ENCODE data around the gene KRTAP5-4. TPM values are rescaled to one million over a fixed set of nuclear protein-coding genes. Genes with fewer than 3 reads are reported as not detected.
"Not testable (repeated sequence)": the region's sequence is repeated elsewhere in the genome, so short reads cannot be mapped to it uniquely, and the experiment has no call there.

The KRTAP5-4 gene, protein sequence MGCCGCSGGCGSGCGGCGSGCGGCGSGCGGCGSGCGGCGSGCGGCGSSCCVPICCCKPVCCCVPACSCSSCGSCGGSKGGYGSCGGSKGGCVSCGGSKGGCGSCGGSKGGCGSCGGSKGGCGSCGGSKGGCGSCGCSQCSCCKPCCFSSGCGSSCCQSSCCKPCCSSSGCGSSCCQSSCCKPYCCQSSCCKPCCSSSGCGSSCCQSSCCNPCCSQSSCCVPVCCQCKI
- total RNA-seq: not detected

DNA sequence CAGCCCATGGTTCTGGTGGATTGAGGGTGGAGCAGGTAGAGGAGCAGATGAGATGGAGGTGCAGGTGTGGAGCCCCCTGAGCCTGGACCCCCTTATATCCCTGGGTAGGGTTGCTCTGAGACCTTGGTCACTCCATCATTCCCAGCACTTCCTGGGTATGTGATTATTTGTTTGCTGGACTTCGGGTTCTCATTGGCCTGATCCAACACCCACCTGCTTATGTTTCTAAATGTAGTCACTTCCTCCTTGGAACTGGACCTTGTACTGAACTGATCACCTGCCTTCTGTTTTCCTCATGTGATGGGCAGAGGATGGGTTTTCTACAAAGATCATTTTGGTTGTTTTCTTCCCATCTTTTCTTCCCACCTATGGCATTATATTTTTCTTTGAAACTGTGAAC, at the start of gene KRTAP5-4:
KRTAP5-4 (minus strand) TSS at position 53 of the 400 bp plus-strand sequence; CDS start at position 8, 45 bp downstream.
- H3K27ac Mint-ChIP-seq: no peak within 1 kb of the TSS
- H3K9me3 Mint-ChIP-seq: no peaks in the 10 kb centered on the region
- no peak for DNase-seq
- H3K27me3 Mint-ChIP-seq: peaks cover 29% of the 10 kb centered on the region
- H3K4me3 Mint-ChIP-seq: no peak within 1 kb of the TSS
- H3K36me3 Mint-ChIP-seq: no peaks in the 10 kb centered on the region
- H3K4me1 Mint-ChIP-seq: peaks cover 7% of the 10 kb centered on the region

DNA sequence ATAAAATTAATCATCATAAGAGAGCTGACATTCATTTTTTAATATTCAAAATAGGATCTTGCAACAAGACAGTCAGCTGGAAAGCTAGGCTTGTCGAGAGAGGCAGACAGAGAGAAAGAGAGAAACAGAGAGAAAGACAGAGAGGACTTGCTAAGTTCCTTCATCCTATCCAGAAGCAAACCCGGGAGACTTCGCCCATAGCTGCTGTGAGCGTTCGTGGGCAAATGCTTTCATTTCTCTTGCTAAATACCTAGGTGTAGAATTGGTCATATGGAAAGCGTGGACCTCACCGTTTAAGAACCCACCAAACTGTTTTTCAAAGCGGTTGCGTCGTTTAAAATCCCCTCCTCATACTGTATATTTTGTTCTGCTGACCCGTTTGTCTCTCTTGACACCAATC, 49.7 kb upstream of the KRTAP5-4 start:
- H3K4me3 Mint-ChIP-seq: no peak overlapping the region
- no peaks in the 10 kb centered on the region for H3K36me3 Mint-ChIP-seq
- no peak overlapping the region for H3K27ac Mint-ChIP-seq
- H3K27me3 Mint-ChIP-seq: peaks cover 53% of the 10 kb centered on the region
- peaks cover 11% of the 10 kb centered on the region for H3K4me1 Mint-ChIP-seq
- no peak for DNase-seq
- no peaks in the 10 kb centered on the region for H3K9me3 Mint-ChIP-seq

DNA sequence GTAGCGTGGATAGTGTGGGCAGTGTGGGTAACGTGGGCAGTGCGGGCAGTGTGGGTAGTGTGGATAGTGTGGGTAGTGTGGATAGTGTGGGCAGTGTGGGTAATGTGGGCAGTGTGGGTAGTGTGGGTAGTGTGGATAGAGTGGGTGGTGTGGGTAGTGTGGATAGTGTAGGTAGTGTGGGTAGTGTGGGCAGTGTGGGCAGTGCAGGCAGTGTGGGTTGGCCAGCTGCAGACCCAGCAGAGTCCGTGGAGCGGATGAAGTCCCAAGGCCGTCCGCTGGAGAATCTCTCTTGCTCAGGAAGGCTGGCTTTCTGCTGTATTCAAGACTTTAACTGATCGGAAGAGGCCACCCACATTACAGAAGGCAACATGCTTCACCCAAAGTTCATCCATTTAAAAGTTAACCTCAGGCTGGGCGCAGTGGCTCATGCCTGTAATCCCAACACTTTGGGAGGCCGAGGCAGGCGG, 49.0 kb upstream of the KRTAP5-4 start:
- H3K9me3 Mint-ChIP-seq: no peaks in the 10 kb centered on the region
- no peak for DNase-seq
- no peaks in the 10 kb centered on the region for H3K36me3 Mint-ChIP-seq
- H3K4me3 Mint-ChIP-seq: no peak overlapping the region
- H3K27me3 Mint-ChIP-seq: peaks cover 49% of the 10 kb centered on the region
- H3K4me1 Mint-ChIP-seq: peaks cover 11% of the 10 kb centered on the region
- H3K27ac Mint-ChIP-seq: no peak overlapping the region

DNA sequence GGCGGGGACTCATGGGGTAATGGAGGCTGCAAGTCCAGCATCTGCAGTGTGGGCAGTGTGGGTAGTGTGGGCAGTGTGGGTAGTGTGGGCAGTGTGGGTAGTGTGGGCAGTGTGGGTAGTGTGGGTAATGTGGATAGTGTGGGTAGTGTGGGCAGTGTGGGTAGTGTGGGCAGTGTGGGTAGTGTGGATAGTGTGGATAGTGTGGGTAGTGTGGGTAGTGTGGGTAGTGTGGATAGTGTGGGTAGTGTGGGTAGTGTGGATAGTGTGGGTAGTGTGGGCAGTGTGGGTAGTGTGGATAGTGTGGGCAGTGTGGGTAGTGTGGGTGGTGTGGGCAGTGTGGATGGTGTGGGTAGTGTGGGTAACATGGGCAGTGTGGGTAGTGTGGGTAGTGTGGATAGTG, 48.5 kb upstream of the KRTAP5-4 start:
- DNase-seq, H3K4me3 Mint-ChIP-seq, H3K9me3 Mint-ChIP-seq, H3K36me3 Mint-ChIP-seq: not testable (repeated sequence)
- Mint-ChIP-seq H3K27me3 (peaks cover 45% of the 10 kb centered on the region), H3K27ac (peak overlapping the region; percentile 9), H3K4me1 (peaks cover 11% of the 10 kb centered on the region)

DNA sequence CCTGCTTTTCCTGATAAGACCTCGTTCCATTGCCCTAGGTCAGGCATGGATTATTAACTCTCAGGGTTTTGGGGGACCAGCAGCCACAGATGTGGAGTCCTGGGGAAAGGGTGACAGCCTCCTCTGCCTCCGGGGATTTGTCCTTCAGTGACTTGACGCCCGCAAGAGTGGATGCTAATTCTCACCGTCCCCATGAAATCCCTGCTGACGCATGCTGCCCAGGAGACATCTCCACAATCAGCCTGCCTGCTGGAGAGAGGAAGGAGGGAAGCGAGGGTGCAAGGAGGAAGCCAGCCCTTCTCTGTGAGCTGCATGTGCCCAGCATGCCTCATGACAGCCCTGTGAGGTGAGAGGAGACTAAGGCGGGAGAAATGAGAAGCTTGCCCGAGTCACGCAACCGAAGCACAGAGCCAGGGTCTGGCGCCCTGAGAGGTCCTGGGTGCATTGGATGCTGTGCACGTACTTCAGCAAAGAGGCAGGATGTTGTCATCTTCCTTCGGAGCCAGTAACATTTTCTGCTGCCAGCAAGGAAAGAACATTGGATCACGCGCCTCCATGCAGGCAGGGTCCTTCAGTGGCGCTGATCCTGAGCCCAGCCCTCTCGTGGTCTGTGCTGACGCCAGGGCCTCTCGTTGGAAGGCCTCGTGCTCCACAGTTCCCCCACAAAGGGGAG, 47.7 kb upstream of the KRTAP5-4 start:
- peaks cover 39% of the 10 kb centered on the region for H3K27me3 Mint-ChIP-seq
- peaks cover 11% of the 10 kb centered on the region for H3K4me1 Mint-ChIP-seq
- no peak overlapping the region for H3K4me3 Mint-ChIP-seq
- no peaks in the 10 kb centered on the region for H3K36me3 Mint-ChIP-seq
- H3K9me3 Mint-ChIP-seq: no peaks in the 10 kb centered on the region
- no peak for DNase-seq
- H3K27ac Mint-ChIP-seq: peak overlapping the region; percentile 9

DNA sequence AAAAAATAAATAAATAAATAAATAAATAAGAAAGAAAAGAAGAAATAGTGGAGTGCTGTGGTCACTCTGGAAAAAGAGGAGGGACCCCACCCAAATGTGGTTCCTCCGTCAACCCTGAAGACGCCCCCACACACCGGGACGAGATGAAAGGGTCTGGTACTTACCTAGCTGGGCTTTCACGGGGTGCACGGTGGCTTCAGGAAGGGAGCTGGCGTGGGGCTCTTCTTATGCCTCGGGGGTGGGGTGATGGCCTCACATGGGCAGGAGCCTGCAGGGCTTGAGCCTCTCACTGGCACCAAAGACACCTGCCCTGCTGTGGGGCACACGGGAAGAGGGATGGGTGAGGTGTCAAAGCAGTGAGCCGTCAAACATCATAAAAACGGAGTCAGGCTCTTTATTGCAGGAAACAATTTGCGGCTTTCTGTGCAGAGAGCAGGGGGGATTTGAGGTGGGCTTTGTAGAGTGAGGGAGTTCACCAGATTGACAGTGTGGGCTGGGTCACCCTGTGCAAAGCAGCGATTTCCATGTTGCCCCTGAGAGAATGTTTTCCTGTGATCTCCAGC, 47.1 kb upstream of the KRTAP5-4 start:
- Mint-ChIP-seq H3K4me3 (no peak overlapping the region), H3K27ac (no peak overlapping the region), H3K4me1 (peaks cover 11% of the 10 kb centered on the region), H3K27me3 (peaks cover 32% of the 10 kb centered on the region), H3K9me3 (no peaks in the 10 kb centered on the region), H3K36me3 (no peaks in the 10 kb centered on the region)
- DNase-seq: no peak

DNA sequence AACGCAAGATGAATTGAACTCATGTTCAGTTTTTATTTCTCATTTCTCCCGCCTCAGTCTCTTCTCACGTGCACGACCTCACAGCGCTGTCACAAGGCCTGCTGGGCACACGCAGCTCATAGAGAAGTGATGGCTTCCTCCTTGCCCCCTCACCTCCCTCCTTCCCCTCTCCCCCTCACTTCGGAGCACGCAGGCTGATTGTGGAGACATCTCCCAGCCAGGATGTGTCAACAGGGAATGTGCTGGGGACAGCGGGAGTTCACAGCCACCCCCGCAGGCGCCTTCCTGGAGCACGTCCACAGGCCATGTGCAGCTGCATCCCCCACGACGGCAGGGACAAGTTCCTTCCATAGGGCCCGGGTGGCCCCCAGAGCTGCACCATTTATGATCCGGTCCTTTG, 46.0 kb upstream of the KRTAP5-4 start:
- peaks cover 11% of the 10 kb centered on the region for H3K4me1 Mint-ChIP-seq
- no peaks in the 10 kb centered on the region for H3K9me3 Mint-ChIP-seq
- no peak overlapping the region for H3K27ac Mint-ChIP-seq
- peaks cover 24% of the 10 kb centered on the region for H3K27me3 Mint-ChIP-seq
- no peaks in the 10 kb centered on the region for H3K36me3 Mint-ChIP-seq
- DNase-seq: no peak
- H3K4me3 Mint-ChIP-seq: no peak overlapping the region

DNA sequence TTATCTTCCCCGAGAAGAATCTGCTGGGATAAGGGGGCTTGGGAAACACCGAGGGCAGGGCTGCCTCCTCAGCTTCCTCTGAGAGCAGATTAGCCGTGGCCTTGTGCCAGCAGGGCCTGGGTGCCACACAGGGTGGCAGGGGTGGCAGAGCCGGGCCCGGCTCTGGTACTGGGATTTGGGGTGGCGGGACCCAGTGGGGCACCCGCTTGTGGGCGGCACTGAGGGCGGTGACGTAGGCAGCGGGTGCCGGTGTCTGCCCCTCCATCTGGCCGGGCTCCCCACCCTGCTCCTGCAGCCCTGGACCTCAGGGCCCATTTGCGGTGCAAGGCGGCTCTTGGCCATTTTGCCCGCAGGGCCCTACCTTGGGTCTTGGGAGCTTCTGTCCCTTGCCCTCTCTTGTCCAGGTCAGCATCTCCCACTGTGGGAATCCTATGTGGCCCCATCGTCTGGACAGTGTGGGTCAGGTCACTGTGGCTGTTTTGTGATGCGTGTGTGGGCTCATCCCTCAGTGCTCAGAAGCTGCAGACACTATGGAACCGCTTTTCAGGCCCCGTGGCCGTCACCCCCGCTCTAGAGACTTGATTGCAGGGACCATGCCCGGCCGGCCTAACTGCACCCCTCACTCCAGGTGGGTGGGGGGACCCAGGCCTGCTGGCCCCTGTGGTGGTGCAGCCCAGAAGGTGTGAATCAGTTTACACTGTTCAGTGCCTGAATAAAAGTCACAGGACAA, 45.3 kb upstream of the KRTAP5-4 start:
- Mint-ChIP-seq H3K27ac (no peak overlapping the region), H3K36me3 (no peaks in the 10 kb centered on the region), H3K27me3 (peaks cover 30% of the 10 kb centered on the region), H3K4me3 (no peak overlapping the region), H3K4me1 (peaks cover 11% of the 10 kb centered on the region), H3K9me3 (no peaks in the 10 kb centered on the region)
- DNase-seq: no peak

DNA sequence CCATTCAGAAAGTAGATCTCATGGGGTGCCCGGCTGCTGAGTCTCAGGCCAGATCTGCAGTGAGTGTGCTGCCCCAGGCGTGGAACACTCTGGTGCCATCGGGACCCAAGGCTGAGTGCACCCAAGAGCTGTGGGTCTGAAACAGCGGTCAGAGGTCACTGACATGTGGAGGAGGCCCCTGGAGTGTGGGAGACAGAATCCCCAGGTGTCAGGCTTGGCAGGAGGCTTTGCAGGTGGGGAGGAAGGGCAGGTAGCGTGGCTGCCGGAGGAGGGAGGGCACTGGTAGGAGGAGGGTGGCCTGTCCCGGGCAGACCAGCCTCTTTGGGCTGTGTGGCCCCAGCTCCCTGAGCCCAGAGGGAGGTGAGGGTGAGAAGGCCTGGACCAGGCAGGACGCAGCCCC, 43.4 kb upstream of the KRTAP5-4 start:
- Mint-ChIP-seq H3K27ac (no peak overlapping the region), H3K36me3 (no peaks in the 10 kb centered on the region), H3K27me3 (peaks cover 33% of the 10 kb centered on the region), H3K9me3 (no peaks in the 10 kb centered on the region), H3K4me1 (peaks cover 11% of the 10 kb centered on the region), H3K4me3 (no peak overlapping the region)
- no peak for DNase-seq

DNA sequence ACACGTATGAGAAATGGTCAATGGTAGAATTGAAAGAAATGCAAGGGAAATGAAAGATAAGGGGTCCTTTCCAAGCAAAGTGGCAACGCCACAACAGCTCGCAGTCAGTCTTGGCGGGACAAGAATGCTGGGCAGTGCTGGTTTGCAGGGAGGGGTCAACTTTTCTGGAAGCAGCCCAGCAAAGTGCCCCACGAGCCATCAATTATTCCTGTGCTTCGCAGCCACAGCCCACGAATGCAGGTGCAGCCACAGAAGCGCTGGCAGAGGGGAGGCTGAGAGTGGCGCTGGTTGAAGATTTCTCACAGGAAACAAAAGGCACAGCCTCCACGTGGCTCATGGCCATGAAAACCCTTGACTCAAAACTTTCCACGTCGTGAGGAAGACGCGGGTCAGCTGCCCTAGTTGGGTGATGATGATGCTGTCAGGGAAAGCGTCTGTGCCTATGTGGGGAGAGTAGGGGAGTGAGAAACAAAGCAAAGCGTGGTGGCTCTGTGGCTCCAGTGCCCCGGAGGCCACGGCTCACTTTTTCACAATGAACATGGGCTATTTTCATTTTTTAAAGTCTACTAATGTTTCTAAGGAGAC, 40.9 kb upstream of the KRTAP5-4 start:
- H3K4me1 Mint-ChIP-seq, H3K36me3 Mint-ChIP-seq, DNase-seq, H3K27ac Mint-ChIP-seq, H3K9me3 Mint-ChIP-seq, H3K4me3 Mint-ChIP-seq: not testable (repeated sequence)
- peaks cover 36% of the 10 kb centered on the region for H3K27me3 Mint-ChIP-seq

DNA sequence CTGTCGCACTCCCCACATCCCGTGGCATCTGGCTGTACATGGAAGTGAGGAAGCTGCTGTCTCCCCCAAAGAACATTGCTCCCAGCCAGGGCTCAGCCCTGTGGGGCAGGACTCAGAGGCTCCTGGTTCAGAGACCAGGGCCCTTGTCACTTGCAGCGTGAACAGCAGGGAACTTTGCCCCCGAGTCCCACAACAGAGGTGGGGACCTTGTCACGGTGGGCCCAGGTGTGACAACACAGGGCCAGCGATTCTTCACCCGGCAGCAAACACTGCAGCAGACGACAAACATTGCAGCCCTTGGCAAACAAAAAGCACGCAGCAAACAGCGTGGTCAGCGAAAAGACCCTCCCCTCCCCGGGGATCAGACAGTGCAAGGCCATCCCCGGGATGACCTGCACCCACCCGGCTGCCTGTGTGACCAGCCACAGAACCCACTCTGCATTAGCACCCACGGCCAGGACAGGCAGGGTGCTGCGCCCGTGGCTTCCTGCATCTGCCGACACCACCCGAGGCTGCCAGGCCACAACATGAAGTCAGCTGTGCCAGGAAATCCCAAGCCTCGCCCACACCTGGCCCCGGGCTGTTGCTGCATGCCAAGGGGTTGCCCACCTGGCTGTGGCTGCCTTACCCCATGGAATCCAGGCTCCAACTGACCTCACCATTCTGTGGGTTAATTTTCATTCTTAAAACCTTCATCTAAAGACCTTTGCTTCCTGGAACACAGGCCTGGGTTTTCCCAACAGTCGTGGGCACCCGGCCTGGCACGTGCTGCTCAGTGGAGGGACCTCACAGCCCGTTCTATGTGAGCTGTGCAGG, 39.7 kb upstream of the KRTAP5-4 start:
- peaks cover 31% of the 10 kb centered on the region for H3K27me3 Mint-ChIP-seq
- not testable (repeated sequence) for H3K27ac Mint-ChIP-seq, H3K4me3 Mint-ChIP-seq, H3K36me3 Mint-ChIP-seq, DNase-seq, H3K4me1 Mint-ChIP-seq, H3K9me3 Mint-ChIP-seq

DNA sequence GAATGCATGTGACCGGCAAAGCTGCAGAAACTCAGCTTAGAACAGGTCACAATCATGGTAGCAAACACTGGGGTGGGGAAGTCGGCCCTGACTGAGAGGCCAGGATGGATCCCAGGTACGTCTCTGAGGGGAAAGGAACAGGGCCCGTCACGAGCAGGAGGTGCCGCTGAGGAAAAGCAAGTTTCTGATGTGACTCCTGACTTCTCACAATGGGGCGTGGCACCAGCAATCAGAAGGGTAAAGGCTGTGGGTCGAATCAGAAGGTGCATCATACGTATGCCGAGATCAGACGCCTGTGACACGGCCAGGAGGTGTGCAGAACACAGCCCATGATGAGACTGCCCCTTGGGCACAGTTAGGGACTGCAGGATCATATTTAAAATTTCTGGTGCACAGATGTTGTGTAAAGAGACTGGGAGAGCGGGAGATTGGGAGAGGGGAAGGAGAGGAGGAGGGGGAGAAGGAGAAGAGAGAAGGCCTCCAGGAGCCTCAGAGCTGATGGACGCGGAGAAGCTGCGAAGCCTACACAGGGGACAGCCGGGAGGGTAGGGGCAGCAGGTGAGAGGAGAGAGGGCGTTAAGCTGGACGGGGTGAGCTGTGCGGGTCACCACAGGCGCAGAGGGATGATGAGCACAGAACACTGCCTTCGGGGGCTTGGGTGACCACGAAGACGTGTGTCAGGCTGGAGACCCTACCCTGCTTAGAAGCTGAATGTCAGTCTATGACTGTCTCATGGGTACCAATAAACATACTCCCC, 38.4 kb upstream of the KRTAP5-4 start:
- H3K27me3 Mint-ChIP-seq: peaks cover 31% of the 10 kb centered on the region
- no peak overlapping the region for H3K4me3 Mint-ChIP-seq
- no peak for DNase-seq
- H3K27ac Mint-ChIP-seq: no peak overlapping the region
- peaks cover 1% of the 10 kb centered on the region for H3K4me1 Mint-ChIP-seq
- H3K36me3 Mint-ChIP-seq: no peaks in the 10 kb centered on the region
- H3K9me3 Mint-ChIP-seq: no peaks in the 10 kb centered on the region

DNA sequence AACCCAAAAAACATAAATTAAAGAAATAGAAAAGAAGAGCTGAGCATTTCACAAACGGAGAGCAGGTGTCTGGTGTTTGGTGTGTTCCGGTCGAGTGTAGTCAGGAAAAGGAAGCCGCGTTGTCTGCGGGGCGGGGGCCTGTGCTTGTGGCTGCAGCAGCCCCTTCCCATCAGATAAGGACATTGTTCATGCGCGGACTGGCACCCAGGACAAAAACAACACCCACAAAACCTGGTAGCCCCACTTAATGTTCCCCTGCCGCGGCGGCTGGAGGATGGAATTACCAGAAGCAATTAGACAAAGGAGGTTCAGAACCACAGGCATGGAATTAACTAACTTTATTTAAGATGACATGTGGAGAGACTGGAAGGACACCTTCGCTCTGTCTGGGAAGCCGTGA, 37.6 kb upstream of the KRTAP5-4 start:
- Mint-ChIP-seq H3K4me3 (no peak overlapping the region), H3K4me1 (peaks cover 1% of the 10 kb centered on the region), H3K9me3 (no peaks in the 10 kb centered on the region), H3K27ac (no peak overlapping the region), H3K27me3 (peaks cover 36% of the 10 kb centered on the region), H3K36me3 (no peaks in the 10 kb centered on the region)
- no peak for DNase-seq

DNA sequence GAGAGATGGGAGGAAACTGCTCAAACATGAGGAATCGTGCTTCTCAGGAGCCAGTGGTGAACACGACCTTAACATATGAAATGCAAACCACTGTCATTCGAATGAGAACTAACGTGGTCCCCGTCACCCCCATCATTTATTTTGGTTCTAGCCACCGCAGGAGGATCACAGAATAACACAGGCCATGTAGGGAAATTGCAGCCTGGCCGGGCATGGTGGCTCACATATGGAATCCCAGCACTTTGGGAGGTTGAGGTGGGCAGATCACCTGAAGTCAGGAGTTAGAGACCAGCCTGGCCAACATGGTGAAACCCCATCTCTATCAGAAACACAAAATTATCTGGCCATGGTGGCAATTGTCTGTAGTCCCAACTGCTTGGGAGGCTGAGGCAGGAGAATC, 34.7 kb upstream of the KRTAP5-4 start:
- H3K4me3 Mint-ChIP-seq: no peak overlapping the region
- DNase-seq: no peak
- no peaks in the 10 kb centered on the region for H3K9me3 Mint-ChIP-seq
- H3K27ac Mint-ChIP-seq: no peak overlapping the region
- no peaks in the 10 kb centered on the region for H3K36me3 Mint-ChIP-seq
- H3K4me1 Mint-ChIP-seq: peaks cover 1% of the 10 kb centered on the region
- H3K27me3 Mint-ChIP-seq: peaks cover 38% of the 10 kb centered on the region
